DND-41 (cell line): Measurements from ENCODE around the gene BCL2L1.

Experiments
- CTCF ChIP-seq: IDR thresholded peaks from 2 replicates; pipeline ENCODE4 v1.5.1; 2012; ENCODE audit warnings: borderline replicate concordance, low read length, moderate library complexity, mild to moderate bottlenecking; ENCODE audit not compliant: poor library complexity, severe bottlenecking; ENCODE audit errors: extremely low read depth
- EZH2 ChIP-seq: IDR thresholded peaks from 3 replicates; pipeline ENCODE4 v1.6.1; 2012; ENCODE audit warnings: borderline replicate concordance, low read depth, mild to moderate bottlenecking, moderate library complexity, low read length, inconsistent platforms; ENCODE audit not compliant: severe bottlenecking

DNA sequence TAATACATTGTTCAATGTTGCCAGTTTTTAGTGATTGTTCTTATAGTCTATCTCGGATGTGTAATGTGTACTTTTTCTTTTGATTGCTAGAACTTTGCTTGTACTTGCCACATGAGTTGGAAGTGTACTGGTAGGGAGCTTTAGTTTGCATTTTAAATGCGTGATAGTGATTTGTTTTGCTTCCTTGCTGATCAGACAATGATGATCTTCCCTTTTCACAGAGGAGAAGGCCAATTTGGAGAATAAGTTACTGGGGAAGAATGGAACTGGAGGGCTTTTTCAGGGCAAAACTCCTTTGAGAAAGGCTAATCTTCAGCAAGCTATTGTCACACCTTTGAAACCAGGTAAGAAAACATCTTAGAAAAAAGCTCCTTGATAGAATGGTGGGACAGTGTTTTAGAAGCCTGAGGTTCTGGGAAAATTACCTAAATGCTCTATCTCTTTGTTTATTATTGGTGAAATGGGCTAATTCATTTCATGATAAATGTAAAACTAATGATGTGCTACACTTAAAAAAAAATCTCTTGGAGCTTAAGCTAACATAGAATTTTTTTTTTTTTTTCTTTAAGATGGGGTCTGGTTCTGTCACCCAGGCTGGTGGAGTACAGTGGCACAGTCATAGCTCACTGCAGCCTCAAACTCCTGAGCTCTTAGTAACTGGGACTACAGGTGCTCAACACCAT lies 37.3 kb upstream of the BCL2L1 start:
- TF ChIP-seq EZH2 (no peak), CTCF (no peak)
